ENCODE results near the gene PHF10. TPM values are rescaled to one million over a fixed set of nuclear protein-coding genes. Genes with fewer than 3 reads are reported as not detected.

Gene PHF10
- total RNA-seq, 1 experiment from 2014 or later = 15.2 TPM

DNA sequence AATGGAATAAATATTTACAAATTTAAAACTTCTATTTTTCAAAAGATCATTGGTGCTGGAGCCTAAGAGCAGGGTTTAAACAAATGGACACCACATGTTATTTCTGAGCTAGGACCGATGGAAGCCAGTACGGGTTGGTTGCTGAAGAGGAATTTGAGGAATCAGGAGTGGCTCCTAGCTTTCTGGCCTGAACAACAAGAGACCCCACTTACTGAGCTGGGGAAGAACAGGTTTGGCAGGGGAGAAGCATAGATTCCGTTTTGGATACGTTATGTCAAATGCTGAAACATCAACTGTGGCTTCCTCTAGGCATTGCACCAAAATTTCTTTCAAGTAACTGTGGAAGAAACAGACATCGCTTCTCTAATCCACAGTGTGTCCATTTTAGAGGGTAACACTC is 29.2 kb downstream of the PHF10 start:
- no peak for DNase-seq (ENCODE audit: low read depth, low spot score)
- in situ Hi-C loops (cut with HindIII; ENCODE audit: low pct_unique_long_range_greater_than_20kb, low sequenced_read_pairs) = no loop called here

DNA sequence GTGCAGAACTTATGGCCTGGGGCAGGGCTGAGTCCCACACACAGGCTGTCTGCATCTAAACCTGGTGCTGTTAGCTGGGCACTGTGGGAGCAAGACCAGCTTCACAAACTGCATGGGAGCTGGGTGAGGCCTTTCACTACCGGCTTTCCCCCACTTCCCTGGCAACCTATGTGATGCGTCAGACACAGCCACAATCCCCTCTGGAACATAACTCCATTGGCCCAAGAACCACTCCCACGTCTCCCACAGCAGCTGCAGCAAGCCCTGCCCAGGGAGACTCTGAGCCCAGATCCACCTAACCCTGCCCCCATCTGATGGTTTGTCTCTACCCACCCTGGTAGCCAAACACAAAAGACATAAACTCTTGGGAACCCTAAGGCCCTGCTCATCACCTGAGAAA is 31.8 kb downstream of the PHF10 start:
- DNase-seq (ENCODE audit: low read depth, low spot score) = no peak
- in situ Hi-C loops (cut with HindIII; ENCODE audit: low pct_unique_long_range_greater_than_20kb, low sequenced_read_pairs) = no loop called here

DNA sequence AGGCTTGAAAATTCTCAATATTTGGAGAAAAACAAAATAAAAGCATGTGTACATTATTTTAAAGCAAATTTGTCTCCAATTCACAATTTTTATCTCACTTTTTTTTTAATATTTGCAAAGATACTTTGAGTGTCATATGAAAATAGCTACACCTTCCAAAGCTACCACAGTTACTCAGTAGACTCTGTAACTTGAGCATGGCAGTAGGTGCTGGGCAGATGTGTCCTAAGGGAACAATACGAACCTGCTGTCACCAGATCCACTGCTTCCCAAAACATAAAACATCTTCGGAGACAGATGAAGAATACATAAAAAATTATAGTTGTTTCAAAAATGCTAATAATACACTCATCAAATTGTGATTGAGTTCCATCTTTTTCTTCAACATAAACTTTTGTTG is 33.0 kb downstream of the PHF10 start:
- DNase-seq (ENCODE audit: low read depth, low spot score) = no peak
- in situ Hi-C loops (cut with HindIII; ENCODE audit: low pct_unique_long_range_greater_than_20kb, low sequenced_read_pairs) = no loop called here

DNA sequence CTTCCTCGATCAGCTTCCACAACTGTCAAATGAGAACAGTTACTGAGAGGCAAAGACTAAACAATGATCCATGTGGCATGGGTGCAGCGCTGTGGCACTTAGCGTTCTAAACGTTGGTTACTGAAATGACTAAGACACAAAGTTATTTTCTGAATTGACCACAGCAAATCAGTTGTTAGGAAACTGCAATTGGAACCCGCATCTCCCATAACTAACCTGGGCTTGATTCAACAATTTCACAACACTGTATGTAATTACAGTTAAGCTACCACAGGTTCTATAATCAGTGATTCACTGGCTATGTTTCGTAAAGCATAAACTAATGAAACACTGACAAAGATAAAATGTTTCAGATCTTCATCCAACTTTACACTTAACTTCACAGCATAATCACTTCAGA is 35.0 kb downstream of the PHF10 start:
- in situ Hi-C loops (cut with HindIII; ENCODE audit: low pct_unique_long_range_greater_than_20kb, low sequenced_read_pairs) = no loop called here
- DNase-seq (ENCODE audit: low read depth, low spot score) = no peak

DNA sequence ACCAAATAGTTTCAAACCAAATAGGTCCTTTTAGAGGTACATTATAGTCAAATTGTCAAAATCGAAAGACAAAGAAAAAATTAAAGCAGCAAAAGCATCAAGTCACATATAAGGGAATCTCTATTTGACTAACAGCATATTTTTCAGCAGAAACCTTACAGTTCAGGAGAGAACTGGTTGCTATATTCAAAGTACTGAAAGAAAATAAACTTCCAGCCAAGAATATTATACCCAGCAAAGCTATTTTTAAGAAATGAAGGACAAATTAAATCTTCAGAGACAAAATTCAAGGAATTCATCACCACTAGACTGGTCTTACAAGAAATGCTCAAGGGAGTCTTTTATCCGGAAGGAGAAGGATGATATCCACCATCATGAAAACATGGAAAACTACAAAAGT is 38.4 kb downstream of the PHF10 start:
- no peak for DNase-seq (ENCODE audit: low read depth, low spot score)
- in situ Hi-C loops (cut with HindIII; ENCODE audit: low pct_unique_long_range_greater_than_20kb, low sequenced_read_pairs) = no loop called here

DNA sequence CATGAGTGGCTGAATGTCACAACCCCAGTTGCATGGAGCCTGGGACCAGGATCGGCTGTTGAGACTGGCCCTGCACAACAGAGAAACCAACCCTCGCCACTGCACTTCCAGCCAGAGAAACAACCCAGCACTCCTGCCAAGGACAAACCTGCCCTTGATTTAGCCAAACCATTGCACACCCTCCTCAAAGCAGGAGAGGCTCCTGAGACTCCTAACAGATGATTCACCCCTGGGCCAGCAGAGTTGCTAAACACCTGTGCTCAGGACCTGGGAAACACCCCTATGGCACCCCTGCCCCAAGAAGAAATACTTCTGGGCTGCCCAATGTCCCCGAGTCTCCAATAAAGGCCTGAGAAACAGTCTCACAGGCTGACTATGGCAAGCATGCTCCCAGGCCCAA is 40.2 kb downstream of the PHF10 start:
- in situ Hi-C loops (cut with HindIII; ENCODE audit: low pct_unique_long_range_greater_than_20kb, low sequenced_read_pairs) = no loop called here
- no peak for DNase-seq (ENCODE audit: low read depth, low spot score)

DNA sequence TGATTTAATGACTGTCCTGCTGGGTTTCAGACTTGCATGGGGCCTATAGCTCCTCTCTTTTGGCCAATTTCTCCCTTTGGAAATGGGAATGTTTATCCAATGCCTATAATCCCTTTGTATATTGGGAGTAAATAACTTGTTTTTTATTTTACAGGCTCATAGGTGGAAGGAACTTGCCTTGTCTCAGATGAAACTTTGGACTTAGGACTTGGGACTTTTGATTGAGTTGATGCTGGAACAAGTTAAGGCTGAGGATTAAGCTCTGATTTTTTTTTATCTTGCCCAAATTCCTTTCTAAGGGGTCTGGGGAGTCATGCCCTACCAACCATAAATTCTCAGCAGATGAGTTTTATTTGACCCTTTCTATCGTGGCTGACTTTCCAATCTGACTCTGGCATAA is 46.0 kb downstream of the PHF10 start:
- in situ Hi-C loops (cut with HindIII; ENCODE audit: low pct_unique_long_range_greater_than_20kb, low sequenced_read_pairs) = no loop called here

DNA sequence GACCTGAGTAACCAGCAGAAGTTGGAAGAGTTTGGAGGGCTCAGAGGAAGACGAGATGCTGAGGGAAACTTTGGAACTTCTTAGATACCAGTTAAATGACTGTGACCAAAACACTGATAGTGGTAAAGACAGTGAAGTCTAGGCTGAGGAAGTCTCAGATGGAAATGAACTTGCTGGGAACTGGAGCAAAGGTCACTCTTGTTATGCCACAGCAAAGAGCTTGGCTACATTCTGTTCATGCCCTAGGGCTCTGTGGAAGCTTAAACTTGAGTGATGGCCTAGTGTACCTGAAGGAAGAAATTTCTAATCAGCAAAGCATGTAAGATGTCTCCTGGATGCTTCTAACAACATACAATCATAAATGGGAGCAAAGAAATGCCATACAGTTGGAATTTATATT is 47.2 kb downstream of the PHF10 start:
- in situ Hi-C loops (cut with HindIII; ENCODE audit: low pct_unique_long_range_greater_than_20kb, low sequenced_read_pairs) = no loop called here
- no peak for DNase-seq (ENCODE audit: low read depth, low spot score)

More for the DNA sequence above, 46.0 kb downstream of the PHF10 start:
- no peak for DNase-seq (ENCODE audit: low read depth, low spot score)

DNA sequence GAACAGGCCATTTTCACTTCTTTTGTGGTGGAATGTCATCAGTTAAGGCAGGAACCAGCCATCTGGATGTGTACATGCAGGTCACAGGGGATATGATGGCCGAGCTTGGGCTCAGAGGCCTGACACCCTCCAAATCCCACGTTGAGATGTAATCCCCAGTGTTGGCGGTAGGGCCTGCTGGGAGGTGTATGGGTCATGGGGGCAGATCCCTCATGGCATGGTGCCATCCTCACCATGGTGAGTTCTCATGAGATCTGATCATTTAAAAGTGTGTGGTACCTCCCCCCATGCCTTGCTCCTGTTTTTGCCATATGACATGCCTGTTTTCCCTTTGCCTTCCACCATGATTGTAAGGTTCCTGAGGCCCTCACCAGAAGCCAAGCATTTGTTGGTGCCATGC is 49.3 kb downstream of the PHF10 start:
- no peak for DNase-seq (ENCODE audit: low read depth, low spot score)
- in situ Hi-C loops (cut with HindIII; ENCODE audit: low pct_unique_long_range_greater_than_20kb, low sequenced_read_pairs) = no loop called here

DNA sequence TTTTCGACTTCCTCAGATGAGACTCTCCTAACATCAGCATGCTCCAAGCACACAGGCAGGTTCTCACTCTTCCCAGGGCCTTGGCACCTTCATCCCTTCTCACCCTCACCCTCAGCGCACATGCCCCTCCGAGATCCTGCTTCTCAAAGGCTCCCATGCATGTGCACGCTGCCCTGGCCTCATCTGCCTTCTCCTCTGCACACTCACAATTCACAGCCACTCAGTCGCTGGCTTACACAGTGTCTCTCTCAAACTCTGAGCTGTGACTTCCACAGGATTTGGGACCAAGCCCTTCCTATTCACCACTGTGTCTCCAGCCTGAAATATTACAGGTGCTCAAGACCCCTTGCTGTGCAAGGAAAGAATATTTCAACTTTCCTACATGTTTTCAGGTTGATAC is 52.7 kb downstream of the PHF10 start:
- in situ Hi-C loops (cut with HindIII; ENCODE audit: low pct_unique_long_range_greater_than_20kb, low sequenced_read_pairs) = no loop called here
- no peak for DNase-seq (ENCODE audit: low read depth, low spot score)

DNA sequence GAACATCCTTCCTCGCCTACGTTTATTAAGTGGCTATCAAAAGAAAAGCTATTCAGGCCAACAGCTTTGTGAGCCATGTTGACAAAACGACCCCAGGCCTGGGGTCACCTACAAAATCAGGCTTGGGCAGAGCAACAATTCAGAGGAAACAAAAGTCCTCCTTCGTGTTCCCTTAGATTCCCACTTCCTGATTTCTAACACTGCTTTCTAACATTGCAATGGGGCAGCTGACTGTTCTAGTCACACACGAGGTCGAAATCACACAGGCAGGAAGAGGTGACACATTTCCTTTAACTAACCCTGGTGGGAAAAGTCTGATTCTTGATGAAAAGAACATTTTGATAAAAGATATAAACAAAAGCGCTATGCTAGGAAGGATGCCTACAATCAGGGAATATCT is 54.4 kb downstream of the PHF10 start:
- DNase-seq (ENCODE audit: low read depth, low spot score) = peak; percentile 5
- in situ Hi-C loops (cut with HindIII; ENCODE audit: low pct_unique_long_range_greater_than_20kb, low sequenced_read_pairs) = no loop called here

DNA sequence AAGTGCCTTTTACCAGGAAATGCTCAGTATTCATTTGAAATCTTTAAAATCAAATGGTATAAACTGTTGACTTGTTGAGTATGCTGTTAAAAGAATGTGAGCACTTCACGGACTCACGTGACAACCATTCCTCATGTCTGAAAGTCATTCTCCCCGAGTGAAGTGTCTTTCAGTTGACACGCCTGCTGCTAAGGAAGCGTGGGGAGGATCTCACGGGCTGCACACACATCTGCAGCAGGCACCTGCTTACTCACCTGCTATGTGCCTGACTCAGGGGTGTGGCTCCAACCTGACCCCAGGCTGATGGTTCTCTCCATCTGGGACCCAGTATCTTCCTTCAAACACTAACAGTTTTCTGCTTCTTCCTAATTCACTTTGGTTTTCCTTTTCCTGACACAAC is 55.2 kb downstream of the PHF10 start:
- DNase-seq (ENCODE audit: low read depth, low spot score) = no peak
- in situ Hi-C loops (cut with HindIII; ENCODE audit: low pct_unique_long_range_greater_than_20kb, low sequenced_read_pairs) = no loop called here

DNA sequence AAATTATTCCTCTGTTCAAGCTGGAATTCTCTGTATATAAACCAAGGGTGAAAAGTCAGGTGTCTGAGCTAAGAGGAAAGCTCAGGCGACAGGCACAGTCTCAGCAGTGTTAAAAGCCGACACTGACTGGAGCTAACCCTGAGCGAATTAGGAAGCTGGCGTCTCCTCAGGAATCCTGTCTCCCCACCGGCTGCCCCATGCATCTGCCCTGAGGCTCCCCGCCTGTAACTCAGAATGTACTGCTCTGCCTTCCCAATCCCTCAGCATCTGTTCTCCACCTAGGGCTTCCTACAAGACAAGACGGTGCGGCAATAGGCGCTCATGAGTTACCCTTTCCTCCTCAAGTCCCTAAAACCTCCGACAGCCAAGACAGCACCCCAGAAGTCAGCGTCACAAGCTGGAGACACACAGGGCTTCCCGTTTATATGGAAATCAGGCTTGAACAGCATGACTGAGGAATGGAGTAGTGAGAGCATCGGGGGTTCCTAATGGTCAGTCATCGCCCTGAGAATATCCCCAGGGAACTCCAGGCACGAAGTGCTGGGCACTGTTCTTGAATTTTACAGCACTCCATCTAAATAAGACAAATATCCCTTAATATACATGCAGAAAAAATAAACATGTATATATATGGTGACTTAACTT is 56.0 kb downstream of the PHF10 start:
- in situ Hi-C loops (cut with HindIII; ENCODE audit: low pct_unique_long_range_greater_than_20kb, low sequenced_read_pairs) = no loop called here
- no peak for DNase-seq (ENCODE audit: low read depth, low spot score)

DNA sequence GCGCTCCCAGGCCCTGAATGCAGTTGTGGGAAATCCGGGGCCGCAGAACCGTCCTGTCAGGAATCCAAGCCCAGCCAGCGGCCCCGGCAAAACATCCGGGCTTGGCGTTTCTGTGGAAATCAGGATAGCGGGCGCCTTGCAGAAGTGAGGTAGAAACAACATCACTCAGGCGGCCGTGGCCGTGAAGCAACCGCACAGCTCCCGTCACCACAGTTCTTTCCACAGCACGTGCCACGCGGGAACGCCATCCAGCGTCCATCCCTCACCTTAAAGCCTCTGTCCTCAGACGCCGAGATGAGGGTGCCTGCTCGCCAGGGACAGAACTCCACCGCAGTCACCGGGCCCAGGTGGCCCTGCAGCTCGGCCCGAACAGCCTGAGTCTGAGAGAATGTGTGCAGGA is 56.6 kb downstream of the PHF10 start:
- in situ Hi-C loops (cut with HindIII; ENCODE audit: low pct_unique_long_range_greater_than_20kb, low sequenced_read_pairs) = no loop called here
- no peak for DNase-seq (ENCODE audit: low read depth, low spot score)

DNA sequence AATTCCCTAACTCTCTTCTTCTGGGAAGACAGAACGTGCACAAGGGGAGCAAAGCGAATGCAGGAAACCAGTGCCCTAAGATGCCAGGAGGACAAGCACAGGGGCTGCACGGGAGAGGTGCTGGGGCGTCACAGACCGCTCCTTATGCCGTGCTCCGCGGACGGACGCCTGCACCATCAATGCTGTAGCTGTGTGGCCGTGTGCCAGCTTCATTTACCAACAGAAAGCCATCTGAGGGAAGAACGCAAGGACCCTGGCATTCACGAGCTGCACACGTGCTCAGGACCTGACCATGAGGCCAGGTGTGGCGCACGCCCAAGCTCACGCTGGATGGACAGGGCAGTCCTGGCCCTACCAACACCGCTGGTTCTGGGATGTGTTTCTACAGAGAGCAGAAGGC is 57.9 kb downstream of the PHF10 start:
- in situ Hi-C loops (cut with HindIII; ENCODE audit: low pct_unique_long_range_greater_than_20kb, low sequenced_read_pairs) = no loop called here
- no peak for DNase-seq (ENCODE audit: low read depth, low spot score)

DNA sequence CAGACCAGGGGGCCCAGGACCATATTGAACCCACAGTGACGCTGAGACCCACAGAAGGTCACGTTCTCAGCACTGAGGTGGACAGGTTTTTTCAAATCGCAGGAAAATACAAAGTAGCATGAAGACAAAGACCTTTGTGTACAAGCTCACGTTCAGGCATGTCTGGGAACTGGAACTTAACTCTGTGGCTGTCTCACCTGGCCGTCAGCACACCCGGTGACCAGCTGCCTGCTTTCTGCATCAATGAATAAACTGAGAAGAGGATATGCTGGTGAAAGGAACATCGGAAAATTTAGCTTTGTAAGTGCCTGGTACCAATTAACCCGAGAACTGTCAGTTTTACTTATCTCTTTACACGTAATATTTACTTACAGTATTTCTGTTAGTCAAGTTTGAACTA is 59.0 kb downstream of the PHF10 start:
- DNase-seq (ENCODE audit: low read depth, low spot score) = no peak
- in situ Hi-C loops (cut with HindIII; ENCODE audit: low pct_unique_long_range_greater_than_20kb, low sequenced_read_pairs) = no loop called here

DNA sequence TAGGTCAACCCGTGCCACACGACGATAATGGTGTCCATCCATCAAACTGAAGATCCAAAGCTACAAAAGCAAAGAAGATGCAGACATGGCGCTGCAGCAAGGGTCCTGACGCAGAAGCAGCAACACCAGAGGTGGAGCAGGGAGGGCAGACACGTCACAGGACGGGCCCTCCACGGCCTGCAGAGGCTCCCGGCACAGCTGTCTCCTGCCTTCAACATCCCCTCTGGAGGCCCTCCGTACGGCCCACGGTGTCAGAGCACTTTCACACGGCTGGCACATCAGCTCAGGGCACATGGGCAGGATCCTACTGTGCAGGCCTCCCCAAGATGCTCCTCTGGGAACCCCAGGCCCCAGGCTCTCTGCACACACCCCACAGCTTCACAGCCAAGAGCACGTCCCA is 60.1 kb downstream of the PHF10 start:
- no peak for DNase-seq (ENCODE audit: low read depth, low spot score)
- in situ Hi-C loops (cut with HindIII; ENCODE audit: low pct_unique_long_range_greater_than_20kb, low sequenced_read_pairs) = no loop called here

DNA sequence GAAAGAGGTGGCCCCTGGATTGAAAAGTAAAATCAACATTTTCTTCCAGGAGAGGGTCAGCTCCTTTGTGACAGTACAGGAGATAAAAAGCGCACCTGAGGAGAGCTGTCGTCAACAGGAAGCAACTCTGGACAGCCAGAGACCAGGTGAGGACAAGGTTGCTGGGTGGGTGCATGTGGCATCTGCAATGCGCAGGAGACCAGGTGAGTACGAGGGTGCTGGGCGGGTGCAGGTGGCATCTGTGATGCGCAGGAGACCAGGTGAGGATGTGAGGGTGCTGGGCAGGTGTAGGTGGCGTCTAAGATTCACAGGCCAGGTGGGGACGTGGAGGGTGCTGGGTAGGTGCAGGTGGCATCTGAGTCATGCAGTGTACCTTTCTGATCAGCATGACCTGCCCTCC is 60.8 kb downstream of the PHF10 start:
- no peak for DNase-seq (ENCODE audit: low read depth, low spot score)
- in situ Hi-C loops (cut with HindIII; ENCODE audit: low pct_unique_long_range_greater_than_20kb, low sequenced_read_pairs) = no loop called here

DNA sequence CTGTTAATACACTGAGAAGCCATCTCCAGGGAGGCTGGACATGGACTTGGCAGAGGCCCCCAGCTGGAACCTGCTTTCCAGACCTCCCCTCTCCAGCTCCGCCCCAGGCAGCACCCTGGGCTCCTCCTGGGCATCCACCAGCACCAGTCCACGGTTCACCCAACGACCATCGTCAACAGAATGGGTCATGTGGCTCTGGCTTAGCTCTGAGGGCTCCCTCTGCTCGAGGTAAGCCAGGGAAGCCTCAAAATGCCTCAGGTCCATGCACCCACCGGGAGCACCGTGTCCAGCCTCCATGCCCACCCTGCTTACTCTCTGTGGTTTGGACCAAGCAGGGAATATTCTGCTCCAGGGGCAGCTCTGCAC is 62.9 kb downstream of the PHF10 start:
- in situ Hi-C loops (cut with HindIII; ENCODE audit: low pct_unique_long_range_greater_than_20kb, low sequenced_read_pairs) = no loop called here
- DNase-seq (ENCODE audit: low read depth, low spot score) = no peak

DNA sequence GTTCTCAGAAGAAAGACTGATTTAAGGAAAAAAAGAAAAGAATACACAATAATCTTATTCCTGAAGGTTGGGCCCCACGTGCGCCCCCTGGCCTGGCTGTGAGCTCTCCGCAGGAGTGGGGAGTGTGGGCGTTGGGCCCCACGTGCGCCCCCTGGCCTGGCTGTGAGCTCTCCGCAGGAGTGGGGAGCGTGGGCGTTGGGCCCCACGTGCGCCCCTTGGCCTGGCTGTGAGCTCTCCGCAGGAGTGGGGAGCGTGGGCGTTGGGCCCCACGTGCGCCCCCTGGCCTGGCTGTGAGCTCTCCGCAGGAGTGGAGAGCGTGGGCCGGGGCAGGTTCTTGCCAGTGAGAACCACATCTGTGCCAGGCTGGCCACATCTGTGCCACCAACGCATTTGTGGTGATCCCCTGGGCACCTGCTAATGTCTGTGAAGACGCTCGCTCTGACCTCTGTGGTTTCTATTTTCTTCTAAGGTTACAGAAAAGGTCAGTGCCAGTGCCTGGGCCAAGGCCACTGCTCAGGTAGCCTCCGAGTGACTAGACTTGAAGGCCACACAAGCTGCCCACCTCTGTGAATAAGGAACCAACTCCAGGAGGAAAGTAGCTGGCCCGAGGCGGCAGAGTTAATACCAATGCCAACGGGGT is 63.4 kb downstream of the PHF10 start:
- in situ Hi-C loops (cut with HindIII; ENCODE audit: low pct_unique_long_range_greater_than_20kb, low sequenced_read_pairs) = no loop called here
- no peak for DNase-seq (ENCODE audit: low read depth, low spot score)
